Epithelial cell of proximal tubule (primary cell): ENCODE data around the gene TP53BP1. TPM values are rescaled to one million over a fixed set of nuclear protein-coding genes. Genes with fewer than 3 reads are reported as not detected.
A peak's percentile ranks its signal among the peaks of the same experiment; 100 is the strongest.

ENCODE experiments used
- DNase-seq: peaks from one replicate; pipeline ENCODE4 v3.0.0-alpha.2; 2011; ENCODE audit warnings: low read depth
- H3K4me3 ChIP-seq: 2 replicates; pipeline ENCODE4 v1.5.1; 2011; ENCODE audit warnings: low read depth, mild to moderate bottlenecking, low read length
- total RNA-seq: library from RNA; depleted of rRNA; stranded (reverse); fragments of >200 nt; gene quantifications from 2 replicates; pipeline ENCODE4 v1.2.3, GENCODE V29; 2015
- TF ChIP-seq, protein P1 (sequence below): conservative IDR thresholded peaks from 2 replicates; pipeline ENCODE4 v1.5.1; 2012; ENCODE audit warnings: low read depth, mild to moderate bottlenecking, low read length

The TP53BP1 gene
- total RNA-seq, 1 donor from 2014 or later: 28.8 TPM

DNA sequence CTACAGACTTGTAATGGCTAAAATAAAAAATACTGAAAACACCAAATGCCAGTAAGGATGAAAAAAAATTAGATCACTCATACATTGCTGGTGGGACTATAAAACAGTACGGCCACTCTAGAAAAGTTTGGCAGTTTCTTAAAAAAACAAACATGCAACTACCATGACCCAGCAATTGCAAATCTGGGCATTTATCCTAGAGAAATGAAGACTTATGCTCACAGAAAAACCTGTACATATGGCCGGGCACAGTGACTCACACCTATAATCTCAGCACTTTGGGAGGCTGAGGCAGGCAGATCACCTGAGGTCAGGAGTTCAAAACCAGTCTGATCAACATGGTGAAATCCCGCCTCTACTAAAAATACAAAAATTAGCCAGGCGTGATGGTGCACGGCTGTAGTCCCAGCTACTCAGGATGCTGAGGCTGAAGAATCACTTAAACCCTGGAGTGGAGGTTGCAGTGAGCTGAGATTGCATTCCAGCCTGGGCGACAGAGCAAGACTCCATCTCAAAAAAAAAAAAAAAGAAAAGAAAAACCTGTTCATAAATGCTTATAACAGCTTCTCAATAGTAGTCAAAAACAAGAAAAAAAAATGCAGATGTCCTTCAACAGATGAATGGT lies 5.6 kb downstream of the TP53BP1 start:
- DNase-seq: no peak
- no peak overlapping the region for H3K4me3 ChIP-seq
- TF ChIP-seq, protein P1, sequence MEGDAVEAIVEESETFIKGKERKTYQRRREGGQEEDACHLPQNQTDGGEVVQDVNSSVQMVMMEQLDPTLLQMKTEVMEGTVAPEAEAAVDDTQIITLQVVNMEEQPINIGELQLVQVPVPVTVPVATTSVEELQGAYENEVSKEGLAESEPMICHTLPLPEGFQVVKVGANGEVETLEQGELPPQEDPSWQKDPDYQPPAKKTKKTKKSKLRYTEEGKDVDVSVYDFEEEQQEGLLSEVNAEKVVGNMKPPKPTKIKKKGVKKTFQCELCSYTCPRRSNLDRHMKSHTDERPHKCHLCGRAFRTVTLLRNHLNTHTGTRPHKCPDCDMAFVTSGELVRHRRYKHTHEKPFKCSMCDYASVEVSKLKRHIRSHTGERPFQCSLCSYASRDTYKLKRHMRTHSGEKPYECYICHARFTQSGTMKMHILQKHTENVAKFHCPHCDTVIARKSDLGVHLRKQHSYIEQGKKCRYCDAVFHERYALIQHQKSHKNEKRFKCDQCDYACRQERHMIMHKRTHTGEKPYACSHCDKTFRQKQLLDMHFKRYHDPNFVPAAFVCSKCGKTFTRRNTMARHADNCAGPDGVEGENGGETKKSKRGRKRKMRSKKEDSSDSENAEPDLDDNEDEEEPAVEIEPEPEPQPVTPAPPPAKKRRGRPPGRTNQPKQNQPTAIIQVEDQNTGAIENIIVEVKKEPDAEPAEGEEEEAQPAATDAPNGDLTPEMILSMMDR: no peak

- no peak for DNase-seq
- H3K4me3 ChIP-seq: no peak overlapping the region
- TF ChIP-seq, protein P1: no peak
Observed at GRCh38 chr15:43484455-43484854, 8.5 kb downstream of the TP53BP1 start.

GRCh38 chr15:43483297-43484128 lies 9.4 kb downstream of the TP53BP1 start:
- TF ChIP-seq, protein P1: peak; percentile 43
- DNase-seq: no peak
- H3K4me3 ChIP-seq: no peak overlapping the region

DNA sequence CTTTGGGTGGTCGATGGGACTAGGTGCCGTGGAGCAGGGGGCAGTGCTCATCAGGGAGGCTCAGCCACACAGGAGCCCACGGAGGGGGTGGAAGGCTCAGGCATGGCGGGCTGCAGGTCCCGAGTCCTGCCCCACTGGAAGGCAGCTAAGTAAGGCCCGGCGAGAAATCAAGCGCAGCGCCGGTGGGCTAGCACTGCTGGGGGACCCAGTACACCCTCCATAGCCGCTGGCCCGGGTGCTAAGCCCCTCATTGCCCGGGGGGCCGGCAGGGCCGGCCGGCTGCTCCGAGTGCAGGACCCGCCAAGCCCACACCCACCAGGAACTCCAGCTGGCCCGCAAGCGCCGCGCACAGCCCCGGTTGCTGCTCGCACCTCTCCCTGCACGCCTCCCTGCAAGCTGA lies 19.1 kb downstream of the TP53BP1 start:
- H3K4me3 ChIP-seq: no peak overlapping the region
- DNase-seq: no peak
- TF ChIP-seq, protein P1: no peak

GRCh38 chr15:43471975-43472374 lies 21.0 kb downstream of the TP53BP1 start:
- DNase-seq: no peak
- no peak overlapping the region for H3K4me3 ChIP-seq
- TF ChIP-seq, protein P1: no peak

GRCh38 chr15:43469867-43470266 lies 23.1 kb downstream of the TP53BP1 start:
- TF ChIP-seq, protein P1: no peak
- DNase-seq: no peak
- H3K4me3 ChIP-seq: no peak overlapping the region

DNA sequence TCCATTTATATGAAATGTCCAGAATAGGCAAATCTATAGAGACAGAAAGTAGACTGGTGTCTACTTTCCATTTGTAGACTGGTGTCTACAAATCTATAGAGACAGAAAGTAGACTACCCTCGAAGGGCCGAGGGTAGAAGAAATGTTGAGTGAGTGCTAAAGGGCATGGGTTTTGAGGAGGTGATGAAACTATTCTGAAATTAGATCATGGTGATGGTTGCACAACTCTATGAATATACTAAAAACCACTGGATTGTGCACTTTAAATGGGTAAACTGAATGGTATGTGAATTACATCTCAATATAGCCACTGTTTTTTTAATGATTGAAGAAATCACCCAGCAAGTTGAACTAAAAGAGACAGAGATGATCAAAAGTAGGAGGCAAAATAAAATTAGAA lies 27.9 kb downstream of the TP53BP1 start:
- DNase-seq: peak; percentile 70
- TF ChIP-seq, protein P1: no peak
- no peak overlapping the region for H3K4me3 ChIP-seq
